Ureter (tissue), 1 donor: ENCODE data around the gene BBLN. TPM values are rescaled to one million over a fixed set of nuclear protein-coding genes. Genes with fewer than 3 reads are reported as not detected.

Source experiments
- DNase-seq: peaks from one replicate; pipeline ENCODE4 v3.0.0-alpha.2; 2020; ENCODE audit warnings: low spot score
- total RNA-seq: library from RNA; stranded (reverse); gene quantifications from one replicate; pipeline ENCODE4 v1.2.4, GENCODE V29; 2023
- donor health status: DM: yes; HTN: yes; CAD: no.

BBLN gene
- total RNA-seq, 1 donor from 2014 or later: 179 TPM

DNA sequence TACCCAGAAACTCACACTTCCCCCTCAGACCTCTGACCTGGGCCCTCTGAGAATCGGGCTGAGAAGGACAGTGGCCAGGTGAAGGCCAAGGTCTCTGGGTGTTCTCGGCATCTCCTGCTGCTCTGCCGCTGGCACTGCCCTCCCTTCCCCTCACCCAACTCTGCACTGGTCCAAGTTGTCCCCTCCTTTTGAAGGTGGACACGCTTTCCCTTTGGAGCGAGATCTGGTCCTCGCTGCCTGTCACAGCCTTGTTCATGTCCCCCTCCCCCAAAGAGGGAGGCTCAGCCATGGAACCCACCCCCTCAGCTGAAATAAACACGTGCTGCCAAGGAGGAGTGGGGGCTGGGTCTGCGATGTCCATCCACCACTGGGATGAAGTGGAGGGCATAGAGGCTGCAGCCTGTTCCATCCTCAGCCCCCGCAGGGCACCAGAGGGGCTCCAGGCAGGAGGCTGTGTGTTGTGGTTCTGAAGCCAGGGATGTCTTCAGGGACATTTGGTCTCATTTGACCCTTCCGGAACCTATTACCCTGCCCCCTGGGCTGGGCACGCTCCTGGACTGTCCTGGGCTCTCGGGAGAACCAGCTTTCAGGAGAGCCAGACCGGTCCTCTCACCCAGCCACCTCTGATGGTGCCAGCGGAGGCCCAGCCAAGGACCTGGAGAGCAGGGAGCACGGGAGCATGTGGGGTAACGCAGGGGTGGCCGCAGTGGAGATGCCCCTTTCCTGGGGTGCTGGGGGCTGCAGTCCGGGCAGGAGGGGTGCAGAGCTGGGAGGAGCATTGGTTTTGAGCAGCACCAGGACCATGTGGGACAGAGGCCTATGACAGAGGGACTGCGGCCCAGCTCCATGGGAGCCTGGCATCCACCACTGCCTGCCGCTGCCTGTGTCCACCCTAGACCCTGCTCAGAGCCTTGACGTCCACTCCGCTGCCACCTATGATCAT, 15.6 kb upstream of the BBLN start:
- DNase-seq: no peak

DNA sequence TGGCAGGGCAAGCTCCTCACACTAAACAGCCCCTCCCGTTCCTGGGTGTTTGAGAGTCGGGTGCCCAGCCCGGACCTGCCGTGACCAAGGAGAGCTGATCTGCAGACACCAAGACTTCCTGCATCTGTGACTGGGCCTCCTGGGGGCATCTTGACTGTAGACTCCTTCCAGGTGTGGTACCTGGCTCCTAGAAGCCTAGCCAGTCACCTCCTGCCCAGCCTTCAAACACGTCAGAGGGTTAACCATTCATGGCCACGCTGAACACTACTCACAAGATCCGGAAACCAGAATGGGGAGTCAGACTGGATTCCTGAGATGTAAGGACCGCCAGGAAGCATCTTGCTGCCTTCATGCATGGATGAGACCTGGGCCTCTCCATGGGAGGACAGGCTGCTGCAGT, 14.5 kb upstream of the BBLN start:
- peak; percentile 77 for DNase-seq

DNA sequence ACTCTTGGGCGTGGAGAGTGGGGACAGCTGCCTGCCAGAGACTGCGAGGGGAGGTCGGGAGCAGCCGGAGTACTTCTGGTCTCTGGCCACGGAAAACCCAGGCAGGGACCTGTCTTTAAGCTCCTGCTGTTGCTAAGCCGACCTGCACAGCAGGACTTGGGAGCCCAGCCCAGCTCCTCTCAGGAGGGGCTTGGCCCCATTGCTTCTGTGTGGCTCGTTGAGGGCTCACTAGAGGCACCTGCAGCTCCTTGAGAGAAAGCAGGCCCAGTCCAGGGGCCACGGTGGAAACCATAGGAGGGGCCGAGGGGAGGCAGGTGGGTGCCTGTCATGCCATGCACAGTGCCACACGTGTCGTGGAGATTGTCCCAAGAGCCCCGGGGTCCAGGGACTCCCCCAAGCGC, 14.1 kb upstream of the BBLN start:
- no peak for DNase-seq

DNA sequence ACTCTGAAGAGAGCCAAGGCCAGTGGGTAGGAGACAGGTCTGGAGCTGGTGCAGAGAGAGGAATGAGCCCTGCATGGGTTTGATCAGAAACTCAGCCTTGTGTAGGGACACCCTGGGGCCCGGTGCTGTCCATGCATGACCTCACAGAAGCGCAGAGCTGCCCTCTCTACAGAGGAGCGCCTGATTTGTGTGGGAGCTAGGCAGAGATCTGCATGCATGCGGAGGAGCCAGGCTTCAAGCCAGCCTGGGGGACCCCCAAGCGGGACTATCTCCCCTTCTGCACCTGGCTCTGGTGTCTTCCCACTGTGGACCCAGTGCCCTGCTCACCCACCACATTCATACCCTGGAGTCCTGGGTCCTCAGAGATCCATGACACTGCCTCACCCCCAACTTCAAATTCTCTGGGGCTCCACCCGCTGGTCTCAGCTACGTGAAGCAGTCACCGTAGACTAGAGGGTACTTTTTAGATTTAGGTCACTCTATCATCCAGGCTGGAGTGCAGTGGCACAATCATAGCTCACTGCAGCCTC, 13.4 kb upstream of the BBLN start:
- no peak for DNase-seq

DNA sequence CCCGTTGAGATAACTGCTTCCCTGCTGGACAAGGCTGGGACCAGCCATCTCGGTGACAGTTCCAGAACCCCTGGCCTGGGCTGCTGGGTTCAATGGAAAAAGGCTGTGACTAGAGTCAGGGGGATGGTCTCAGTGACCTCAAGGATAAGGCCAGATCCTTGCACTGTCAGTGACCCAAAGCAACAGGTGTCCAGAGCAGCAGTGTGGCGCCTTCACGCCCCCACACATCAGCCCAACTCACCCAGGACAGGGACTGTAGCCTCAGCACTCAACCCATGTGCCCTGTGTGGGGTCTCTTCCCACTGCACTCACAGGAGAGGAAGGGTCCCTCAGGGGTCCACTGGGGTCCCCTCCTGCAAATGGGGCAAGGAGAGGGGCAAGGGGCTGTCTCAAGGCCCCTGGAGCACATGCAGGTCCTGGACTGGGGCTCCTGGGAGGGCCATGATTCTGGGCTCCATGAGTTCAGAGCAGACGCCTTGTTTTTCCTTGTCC, 11.5 kb upstream of the BBLN start:
- no peak for DNase-seq

DNA sequence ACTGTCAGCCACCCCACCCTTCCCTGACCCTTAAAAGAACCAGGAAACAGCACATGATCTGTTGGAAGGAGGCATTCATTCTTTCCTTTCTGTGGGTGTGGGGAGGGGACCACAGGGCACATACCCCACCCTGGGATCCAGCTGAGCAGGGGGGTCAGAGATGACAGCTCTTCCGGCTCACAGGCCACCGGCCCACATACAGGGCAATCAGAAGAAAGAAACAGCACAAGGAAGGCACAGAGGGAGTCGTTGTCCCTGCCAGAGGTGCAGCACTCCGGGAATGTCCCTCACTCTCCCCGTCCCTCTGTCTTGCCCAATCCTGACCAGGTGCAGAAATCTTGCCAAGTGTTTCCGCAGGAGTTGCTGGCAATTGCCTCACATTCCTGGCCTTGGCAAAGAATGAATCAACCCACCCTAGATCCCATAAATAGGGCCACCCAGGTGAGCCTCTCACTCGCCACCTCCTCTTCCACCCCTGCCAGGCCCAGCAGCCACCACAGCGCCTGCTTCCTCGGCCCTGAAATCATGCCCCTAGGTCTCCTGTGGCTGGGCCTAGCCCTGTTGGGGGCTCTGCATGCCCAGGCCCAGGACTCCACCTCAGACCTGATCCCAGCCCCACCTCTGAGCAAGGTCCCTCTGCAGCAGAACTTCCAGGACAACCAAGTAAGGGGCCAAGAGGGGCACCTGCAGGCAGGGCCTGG, 10.9 kb upstream of the BBLN start, which contains the start of gene LCN2:
Gene LCN2, plus strand, starts transcription at position 453 of the 701 bp plus-strand sequence. Its CDS starts 73 bp downstream, at position 526.
- no peak for DNase-seq

DNA sequence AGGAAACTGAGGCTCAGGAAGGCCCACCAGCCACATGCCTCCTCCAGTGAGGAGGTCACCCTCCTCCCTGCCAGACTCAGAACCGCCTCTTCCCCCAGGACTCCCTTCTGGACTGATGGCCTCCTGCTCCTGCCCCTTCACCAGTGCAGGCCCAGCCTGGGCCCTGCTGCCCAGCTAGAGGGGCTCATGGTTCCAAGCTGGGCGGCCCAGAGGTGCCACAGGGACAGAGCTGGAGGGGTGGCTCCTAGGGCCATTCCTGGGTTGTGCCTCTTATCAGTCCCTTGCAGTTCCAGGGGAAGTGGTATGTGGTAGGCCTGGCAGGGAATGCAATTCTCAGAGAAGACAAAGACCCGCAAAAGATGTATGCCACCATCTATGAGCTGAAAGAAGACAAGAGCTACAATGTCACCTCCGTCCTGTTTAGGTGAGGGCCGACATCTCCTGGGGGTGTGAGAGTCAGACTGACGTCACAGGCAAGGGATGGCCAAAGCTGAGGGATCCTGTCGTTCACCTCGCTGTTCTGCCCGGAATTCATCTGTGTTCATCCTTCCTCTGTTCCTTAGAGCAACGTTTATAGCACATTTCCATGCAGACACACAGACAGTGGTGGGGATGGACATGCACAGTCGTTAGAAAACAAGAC, 10.0 kb upstream of the BBLN start:
- no peak for DNase-seq

DNA sequence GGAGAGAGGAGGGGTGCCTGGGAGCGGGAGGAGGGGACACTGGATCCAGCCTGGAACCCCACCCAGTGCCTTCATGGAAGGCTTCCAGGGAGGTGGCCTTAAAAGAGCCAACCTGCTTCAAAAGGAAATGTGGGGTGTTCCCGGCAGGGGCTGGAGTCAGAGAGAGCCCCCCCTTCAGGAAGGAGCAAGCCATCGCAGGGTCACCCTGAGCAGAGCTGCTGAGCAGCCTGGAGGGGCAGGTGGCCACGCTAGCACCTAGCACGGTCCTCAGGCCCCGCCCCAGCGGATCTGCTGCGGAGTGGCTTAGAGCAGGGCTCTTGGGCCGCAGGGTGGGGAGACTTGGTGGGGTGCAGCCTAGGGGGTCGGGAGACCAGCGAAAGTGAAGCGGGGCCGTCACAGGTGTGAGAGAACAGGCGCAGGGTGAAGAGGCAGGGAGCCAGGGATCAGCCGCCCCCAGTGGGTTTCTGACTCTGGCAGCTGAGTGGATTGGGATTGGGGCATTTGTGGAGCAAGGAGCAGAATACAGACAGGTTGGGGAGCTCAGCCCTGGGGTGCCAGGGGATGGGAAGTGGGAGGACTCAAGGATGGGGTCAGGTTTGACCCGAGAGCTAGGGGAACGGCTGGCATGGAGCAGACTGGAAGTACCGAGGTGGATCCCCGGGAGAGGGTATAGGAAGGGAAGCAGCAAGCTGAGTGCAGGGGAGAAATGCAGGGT, 9.3 kb upstream of the BBLN start:
- DNase-seq: no peak

DNA sequence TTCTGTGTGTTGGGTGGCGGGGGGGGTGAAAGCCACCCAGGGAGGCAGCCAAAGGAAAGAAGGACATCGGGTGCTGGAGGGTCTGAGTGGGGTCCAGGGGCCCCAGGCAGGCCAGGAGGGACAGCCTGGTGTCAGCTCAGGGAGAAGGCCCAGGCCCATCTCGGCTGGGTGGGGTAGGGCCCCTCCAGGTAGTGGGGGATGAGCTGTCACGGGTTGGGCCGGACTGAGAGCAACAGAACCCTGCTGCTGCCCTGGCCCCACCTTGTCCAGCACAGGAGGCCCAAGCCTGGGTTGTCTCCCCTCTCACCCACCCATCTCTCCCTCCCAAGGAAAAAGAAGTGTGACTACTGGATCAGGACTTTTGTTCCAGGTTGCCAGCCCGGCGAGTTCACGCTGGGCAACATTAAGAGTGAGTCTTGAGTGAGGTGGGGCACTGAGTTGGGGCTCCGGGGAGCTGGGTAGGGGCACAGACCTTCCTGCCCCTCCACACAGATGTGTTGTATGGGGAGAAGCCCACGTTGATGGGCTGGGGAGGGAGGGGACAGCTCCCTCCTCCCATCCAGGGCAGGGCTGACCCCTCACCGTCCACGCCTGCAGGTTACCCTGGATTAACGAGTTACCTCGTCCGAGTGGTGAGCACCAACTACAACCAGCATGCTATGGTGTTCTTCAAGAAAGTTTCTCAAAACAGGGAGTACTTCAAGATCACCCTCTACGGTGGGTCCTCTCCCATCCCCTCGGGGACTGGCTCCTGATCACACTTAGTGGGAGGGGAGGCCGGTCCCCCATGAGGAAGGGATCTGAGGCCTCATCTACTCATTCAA, 8.5 kb upstream of the BBLN start:
- DNase-seq: no peak

DNA sequence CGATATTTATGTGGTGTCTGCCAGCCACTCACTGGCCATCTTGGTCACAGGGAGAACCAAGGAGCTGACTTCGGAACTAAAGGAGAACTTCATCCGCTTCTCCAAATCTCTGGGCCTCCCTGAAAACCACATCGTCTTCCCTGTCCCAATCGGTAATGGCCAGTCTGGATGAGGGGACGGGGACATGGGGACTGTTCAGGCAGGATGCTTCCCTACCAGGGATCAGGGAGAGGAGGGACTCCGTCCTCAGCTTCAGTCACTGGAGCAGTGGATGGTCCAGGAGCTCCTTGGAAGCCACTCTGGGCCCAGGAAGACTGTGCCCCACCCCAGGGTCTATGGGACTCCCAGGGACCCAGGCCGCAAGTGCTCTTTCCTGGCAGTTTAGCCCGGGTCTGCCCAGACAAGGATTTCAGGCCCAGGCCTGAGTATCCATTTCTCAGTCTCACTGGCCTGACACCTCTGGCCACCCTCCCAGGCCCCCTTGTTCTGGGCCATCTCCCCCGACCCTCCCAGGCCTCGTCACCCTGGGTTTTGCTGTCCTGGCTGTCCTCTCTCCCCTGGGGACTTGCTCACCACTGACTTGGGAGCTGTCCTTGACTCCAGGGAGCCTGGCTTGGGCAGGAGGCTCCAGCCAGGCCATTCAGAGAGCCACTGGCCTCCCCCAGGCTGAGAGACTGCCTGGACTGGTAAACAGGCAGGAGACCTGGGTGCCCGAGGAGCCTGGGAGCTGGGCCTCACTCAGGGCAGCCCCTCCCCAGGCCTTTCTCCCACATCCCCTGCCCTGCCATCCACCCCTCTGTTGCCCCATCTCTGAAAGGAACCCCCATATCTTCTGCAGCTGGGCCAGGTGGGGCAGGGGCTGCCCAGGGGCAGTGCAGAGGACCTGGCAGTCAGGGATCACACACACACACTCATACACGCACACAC, 7.7 kb upstream of the BBLN start:
- no peak for DNase-seq

DNA sequence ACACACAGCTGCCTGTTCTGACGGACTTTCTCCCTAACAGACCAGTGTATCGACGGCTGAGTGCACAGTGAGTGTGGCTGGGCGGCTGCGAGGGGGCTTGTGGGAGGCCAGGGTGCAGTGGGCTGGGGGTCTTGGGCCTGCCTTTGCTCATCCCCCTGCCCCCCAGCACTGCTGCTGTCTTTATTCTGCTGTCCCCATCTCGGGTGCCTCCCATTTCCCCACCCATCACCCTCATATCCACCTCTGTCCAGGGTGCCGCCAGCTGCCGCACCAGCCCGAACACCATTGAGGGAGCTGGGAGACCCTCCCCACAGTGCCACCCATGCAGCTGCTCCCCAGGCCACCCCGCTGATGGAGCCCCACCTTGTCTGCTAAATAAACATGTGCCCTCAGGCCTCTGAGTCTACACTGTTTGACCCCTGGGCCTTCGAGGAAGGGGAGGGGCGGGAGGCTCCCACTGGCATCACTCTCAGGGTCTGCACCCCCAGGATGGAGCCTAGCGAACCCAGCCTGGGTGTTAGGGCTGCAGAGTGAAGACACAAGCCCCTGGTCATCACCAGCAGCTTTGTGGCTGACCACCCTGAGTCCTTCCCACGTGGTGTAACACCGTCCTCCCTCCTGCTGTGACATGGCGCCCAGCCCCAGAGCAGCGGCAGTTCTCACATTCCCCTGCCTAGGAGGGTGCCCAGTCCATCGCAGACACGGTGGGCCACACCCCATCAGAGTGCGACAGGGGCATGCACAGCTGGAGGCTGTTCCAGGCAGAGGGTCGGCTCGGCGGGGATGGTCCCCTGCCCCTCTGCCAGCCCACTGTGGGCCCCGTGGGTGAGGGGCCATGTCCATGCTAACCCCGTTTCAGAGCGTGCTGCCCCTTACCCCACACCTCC, 6.8 kb upstream of the BBLN start:
- DNase-seq: no peak

DNA sequence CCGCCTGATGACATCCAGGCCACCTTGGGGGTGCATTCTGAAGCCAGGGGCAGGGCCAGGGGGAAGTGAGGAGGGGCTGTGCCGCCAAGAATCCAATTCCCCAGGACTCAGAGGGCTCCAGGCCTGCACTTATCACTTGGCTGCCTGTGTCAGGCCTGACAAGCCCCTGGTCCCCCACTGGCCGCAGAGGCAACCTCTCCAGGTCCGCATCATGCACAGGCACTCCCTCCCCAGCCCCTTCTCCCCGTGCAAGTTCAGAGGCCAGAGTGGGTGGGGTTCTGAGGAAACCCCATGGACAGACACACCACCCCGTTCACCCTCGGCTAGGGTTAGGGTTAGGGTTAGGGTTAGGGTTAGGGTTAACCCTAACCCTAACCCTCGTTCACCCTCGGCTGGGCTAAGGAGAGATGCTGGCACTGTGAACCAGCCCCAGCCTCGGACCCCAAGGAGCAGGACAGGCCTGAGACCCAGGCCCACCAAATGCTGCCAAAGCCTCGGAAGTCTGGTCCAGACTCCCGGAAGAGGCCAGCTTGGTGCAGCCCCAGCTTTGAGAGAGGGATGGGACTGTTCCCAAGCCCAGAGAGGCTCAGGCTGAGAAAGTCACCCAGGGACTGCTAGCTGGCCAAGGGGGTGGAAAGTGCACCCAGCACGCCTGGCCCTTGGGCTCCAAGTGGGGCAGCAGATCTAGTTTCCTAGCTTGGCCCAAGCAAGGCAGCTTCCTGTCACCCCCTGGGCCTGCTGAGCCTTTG, 5.9 kb upstream of the BBLN start:
- DNase-seq: no peak

DNA sequence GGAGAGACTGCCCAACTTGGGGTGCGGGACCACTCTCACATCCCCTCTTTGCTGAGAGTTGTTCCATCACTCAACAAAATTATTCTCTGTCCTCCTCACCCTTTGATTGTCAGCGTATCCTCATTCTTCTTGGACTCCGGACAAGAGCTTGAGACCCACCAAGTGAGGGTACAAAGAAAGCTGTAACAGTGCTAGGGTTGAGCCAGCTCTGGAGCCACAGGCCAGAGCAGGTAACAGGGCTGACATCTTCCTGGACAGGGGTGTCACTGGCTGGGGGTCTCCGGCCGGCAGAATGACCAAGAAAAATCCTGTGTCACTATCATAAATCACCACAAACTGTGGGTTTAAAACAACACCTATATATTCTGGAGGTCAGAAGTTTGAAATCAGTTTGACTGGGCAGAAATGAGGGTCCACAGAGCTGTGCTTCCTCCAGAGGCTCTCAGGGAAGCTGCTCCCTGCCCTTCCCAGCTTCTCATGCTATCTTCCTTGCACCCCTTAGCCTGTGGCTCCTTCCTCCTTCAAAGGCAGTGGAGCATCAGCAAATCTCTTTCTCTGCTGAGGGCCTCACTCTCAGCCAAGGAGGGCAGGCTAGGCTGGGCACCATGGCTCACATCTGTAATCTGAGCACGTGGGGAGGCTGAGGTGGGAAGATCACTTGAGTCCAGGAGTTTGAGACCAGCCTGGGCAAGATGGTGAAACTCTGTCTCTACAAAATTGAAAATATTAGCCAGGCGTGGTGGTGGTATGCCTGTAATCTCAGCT, 4.1 kb upstream of the BBLN start:
- no peak for DNase-seq

DNA sequence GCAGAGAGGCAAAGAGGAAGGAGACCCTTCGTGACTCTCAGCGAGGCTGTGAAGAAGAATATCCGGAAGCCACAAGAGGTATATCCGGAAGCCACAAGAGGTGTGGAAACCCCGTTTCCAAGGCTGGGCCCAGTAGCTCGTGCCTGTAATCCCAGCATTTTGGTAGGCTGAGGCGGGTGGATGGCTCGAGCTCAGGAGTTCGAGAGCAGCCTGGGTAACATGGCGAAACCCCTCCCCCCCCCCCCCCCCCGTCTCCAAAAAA, 612 bp upstream of the BBLN start:
- no peak for DNase-seq

DNA sequence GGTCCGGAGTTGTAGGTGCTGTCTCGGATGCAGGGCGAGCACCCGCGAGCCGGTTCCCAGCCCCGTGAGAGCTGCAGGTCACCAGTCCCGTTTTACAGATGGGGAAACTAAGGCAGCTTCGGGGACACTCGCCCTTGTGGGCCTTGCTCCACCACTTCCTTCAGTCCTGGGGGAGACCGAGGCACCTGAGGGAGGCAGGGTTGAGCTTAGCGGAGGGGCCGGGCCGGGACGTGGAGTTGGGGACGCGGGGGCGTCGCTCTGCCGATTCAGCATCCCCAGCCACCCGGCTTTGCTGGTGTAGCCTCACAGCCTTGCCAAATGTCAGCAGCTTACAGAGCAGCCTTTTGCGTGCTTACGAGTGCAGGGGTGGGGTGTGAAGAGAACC, 530 bp downstream of the BBLN start:
- DNase-seq: no peak

DNA sequence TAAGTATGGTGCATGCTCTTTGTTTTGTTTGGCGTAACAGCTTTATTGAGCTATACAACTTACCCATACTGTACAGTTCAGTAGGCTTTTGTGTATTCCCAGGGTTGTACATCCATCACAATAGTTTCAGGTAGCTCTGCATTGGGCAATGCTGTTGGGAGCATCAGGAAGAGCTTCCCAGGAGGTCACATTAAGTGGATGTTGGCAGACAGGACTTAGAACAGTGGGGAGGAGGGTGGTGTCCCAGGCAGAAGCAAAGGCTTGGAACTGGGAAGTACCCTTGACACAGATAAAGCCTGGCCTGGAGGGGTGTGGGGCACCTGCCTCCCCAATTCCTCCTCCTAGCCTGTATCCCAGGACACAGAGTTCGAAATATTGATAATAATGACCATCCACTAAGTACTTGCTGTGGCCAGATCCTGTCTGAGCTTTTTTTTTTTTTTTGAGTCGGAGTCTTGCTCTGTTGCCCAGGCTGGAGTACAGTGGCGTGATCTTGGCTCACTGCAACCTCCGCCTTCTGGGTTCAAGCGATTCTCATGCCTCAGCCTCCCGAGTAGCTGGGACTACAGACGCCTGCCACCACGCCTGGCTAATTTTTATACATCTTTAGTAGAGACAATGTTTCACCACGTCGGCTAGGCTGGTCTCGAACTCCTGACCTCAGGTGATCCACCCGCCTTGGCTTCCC, 1.3 kb downstream of the BBLN start:
- DNase-seq: no peak
